Large intestine (tissue), 3 donors: ENCODE results near the gene PHF2. TPM values are rescaled to one million over a fixed set of nuclear protein-coding genes. Genes with fewer than 3 reads are reported as not detected.

Experiments
- DNase-seq, 2 donors: peaks; one replicate each; pipeline versions ENCODE4 v3.0.0 to v3.0.0-alpha.2; 2013
- H3K27ac ChIP-seq: one replicate; pipeline ENCODE4 v1.5.1; 2013; ENCODE audit warnings: low read length
- H3K27me3 ChIP-seq: 2 replicates; pipeline ENCODE4 v1.6.1; 2013; ENCODE audit warnings: low read length; ENCODE audit not compliant: control insufficient read depth, insufficient read depth
- H3K36me3 ChIP-seq: 2 replicates; pipeline ENCODE4 v1.6.1; 2013; ENCODE audit warnings: low read length; ENCODE audit not compliant: control insufficient read depth, insufficient read depth
- H3K4me1 ChIP-seq: one replicate; pipeline ENCODE4 v1.6.1; 2013; ENCODE audit warnings: low read length; ENCODE audit not compliant: control insufficient read depth, insufficient read depth
- H3K4me3 ChIP-seq: one replicate; pipeline ENCODE4 v1.5.1; 2013; ENCODE audit warnings: low read length
- H3K9me3 ChIP-seq: one replicate; pipeline ENCODE4 v1.6.1; 2013; ENCODE audit warnings: mild to moderate bottlenecking, low read depth, low read length, moderate library complexity; ENCODE audit not compliant: control insufficient read depth
- WGBS: methylation state at CpG from one replicate; pipeline ENCODE4 v1.1.5; 2013; ENCODE audit warnings: low lambda C conversion rate; ENCODE audit not compliant: insufficient coverage; 5-methylcytosine and 5-hydroxymethylcytosine counted together
- polyA plus RNA-seq: library from polyadenylated mRNA; unstranded; fragments of 120-200 nt; gene quantifications from one replicate; pipeline ENCODE4 v1.2.1, GENCODE V29; 2013

The PHF2 gene
- polyA plus RNA-seq, 1 donor, result 24.9 TPM

DNA sequence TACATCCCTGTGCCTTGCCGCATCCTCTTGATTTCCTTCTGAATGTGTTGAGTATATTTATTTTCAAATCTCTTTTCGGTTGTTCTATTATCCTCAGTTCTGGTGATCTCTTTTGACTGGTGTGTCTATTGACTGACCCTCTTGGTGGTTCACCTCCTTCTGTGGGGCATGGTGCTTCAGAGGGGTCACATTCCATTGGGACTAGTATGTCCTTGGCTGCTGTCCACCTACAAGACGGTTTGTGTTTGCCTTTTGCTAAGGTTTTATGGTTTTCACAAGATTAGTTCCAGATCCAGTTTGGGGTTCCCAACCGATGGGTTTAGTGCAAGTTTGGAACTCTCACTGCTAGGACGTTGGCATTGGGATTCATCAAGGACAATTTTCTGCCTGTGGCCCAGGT is 66.6 kb downstream of the PHF2 start:
- no peak for DNase-seq
- peaks cover 58% of the 10 kb centered on the region for H3K36me3 ChIP-seq
- no peaks in the 10 kb centered on the region for H3K27me3 ChIP-seq
- H3K4me3 ChIP-seq, result no peak overlapping the region
- peaks cover 6% of the 10 kb centered on the region for H3K9me3 ChIP-seq
- no peaks in the 10 kb centered on the region for H3K4me1 ChIP-seq
- H3K27ac ChIP-seq, result no peak overlapping the region
- 100% methylated on average over 2 of the region's 5 CpGs for WGBS

DNA sequence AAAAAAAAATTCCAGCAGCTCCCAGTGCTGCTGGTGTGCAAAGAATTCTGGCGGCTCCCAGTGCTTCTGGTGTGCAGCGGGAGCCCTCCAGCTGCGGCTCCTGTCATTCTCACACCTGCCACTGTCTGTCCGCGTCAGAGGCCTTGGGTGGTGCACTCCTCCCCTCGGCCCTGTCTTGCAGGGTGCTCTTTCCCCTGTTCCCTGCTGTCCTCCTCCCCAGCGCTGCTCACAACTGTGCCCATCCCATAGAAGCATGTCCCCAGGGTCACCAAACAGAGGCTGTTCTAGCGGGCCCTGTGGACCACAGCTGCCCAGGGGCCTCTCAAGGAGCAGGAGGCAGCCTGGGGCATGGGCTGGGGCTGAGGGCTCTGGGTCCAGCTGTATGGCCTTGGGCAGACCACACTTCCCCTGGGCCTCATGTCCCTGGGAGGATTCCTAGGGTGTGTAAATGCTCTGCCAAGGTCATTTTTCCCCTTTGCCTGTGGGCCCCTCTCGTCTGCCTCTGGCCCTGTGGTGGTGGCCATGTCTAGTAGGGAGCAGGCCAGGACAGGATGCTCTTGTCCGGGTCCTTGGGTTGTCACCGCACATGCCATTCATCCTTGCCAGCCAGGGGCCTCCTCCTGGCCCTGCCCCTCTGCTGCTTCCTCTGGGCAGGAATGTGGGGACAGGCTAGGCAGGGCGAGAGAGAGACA is 68.2 kb downstream of the PHF2 start:
- H3K27ac ChIP-seq, result no peak overlapping the region
- H3K36me3 ChIP-seq, result peaks cover 65% of the 10 kb centered on the region
- WGBS, result no CpG with 5 or more reads among the region's 12 CpGs
- no peaks in the 10 kb centered on the region for H3K4me1 ChIP-seq
- no peak for DNase-seq
- no peak overlapping the region for H3K4me3 ChIP-seq
- no peaks in the 10 kb centered on the region for H3K9me3 ChIP-seq
- no peaks in the 10 kb centered on the region for H3K27me3 ChIP-seq

DNA sequence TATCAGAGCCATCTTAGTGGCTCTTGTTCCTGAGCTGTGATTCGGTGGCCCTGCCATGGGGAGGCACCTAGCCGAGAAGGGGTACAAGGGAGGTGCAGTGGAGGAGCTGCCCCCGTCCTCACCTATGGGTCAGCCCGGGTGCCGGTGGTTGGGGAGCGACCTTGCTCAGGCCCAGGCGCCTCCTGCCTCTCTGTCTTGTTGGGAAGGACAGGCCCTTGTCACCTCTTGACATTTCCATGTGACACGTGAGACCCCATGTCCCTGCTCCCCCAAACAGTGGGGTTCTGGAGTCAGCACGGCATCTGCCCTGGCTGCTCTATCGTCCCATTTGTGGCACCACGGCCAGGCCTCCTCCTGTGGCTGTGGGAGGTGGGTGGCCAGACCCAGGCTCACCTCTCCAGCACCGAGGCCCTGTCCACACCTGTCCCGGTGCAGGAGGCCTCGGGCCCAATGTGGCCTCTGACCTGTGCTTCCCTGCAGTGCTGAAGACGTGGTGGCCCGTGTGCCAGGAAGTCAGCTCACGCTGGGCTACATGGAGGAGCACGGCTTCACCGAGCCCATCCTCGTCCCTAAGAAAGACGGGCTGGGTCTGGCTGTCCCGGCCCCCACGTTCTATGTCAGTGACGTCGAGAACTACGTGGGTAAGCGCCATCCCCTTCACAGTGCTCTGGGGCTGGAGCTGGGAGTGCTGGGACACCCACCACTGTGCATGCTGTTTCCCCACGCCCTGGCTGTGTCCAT is 68.9 kb downstream of the PHF2 start:
- Histone ChIP-seq H3K9me3 (no peaks in the 10 kb centered on the region), H3K27ac (no peak overlapping the region), H3K27me3 (no peaks in the 10 kb centered on the region), H3K4me1 (no peaks in the 10 kb centered on the region), H3K36me3 (peaks cover 70% of the 10 kb centered on the region), H3K4me3 (no peak overlapping the region)
- DNase-seq, result no peak
- WGBS, result no CpG with 5 or more reads among the region's 28 CpGs

DNA sequence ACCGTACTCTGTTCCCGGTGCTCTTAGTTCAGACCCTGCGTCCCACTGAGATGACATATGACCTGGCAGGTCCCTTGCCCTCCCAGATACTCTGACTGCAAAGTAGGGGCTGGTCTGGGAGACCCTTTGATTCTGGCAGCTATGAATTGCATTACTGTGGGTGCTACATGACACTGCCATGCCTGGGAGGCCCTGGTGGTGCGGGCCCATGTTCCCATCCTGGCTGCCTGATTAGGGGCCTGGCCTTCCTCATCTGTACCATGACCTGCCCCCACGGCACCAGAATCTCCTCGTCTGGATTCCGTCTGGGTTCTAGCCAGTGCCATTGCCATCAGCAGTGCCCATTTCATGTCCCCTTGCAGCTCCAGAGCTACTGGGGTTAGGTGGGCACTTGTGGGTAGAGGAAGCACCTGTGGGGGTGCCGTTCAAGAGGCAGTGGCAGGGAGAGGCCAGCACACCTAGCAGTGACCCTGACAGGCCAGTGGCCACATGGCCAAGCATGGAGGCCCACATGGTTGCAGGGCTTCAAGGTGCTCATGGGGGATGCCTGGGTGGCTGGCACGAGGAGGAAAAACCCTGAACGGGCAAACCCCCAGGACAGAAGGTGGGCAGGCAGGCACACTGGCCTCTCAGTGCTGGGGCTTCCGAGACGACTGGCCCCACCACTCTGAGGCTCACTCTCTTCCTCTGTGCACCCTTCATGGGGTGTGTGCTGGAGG is 69.7 kb downstream of the PHF2 start:
- H3K9me3 ChIP-seq, result no peaks in the 10 kb centered on the region
- peaks cover 74% of the 10 kb centered on the region for H3K36me3 ChIP-seq
- H3K4me1 ChIP-seq, result no peaks in the 10 kb centered on the region
- H3K27me3 ChIP-seq, result no peaks in the 10 kb centered on the region
- DNase-seq, result no peak
- H3K27ac ChIP-seq, result no peak overlapping the region
- no CpG with 5 or more reads among the region's 12 CpGs for WGBS
- H3K4me3 ChIP-seq, result no peak overlapping the region

DNA sequence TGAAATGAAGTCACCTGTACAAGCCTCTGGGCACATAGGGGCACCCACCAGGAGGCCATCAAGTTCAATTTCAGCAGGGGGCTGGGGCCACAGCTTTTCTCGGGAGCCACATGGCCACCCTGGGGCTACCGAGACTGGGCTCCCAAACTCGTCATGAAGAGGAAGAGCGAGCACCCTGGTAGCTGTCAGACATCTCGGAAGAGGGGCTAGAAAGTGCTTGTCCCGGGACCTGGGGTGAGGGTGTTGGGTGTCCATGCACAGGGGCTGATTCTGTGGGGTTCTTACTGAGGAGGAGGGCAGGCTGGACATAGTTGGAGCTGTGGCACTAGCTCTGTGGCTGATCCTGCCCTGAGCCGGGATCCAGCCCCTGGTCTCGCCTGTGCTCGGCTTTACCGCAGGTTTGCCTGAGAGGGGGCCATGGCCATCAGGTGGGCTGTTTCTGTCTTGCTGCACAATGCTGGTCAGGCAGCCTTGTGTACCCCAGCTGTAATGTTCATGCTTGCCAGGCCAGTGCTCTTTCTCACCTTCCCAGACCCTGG is 70.3 kb downstream of the PHF2 start:
- DNase-seq, result no peak
- H3K27me3 ChIP-seq, result no peaks in the 10 kb centered on the region
- no peak overlapping the region for H3K4me3 ChIP-seq
- H3K36me3 ChIP-seq, result peaks cover 79% of the 10 kb centered on the region
- no peak overlapping the region for H3K27ac ChIP-seq
- no CpG with 5 or more reads among the region's 10 CpGs for WGBS
- H3K4me1 ChIP-seq, result no peaks in the 10 kb centered on the region
- no peaks in the 10 kb centered on the region for H3K9me3 ChIP-seq

DNA sequence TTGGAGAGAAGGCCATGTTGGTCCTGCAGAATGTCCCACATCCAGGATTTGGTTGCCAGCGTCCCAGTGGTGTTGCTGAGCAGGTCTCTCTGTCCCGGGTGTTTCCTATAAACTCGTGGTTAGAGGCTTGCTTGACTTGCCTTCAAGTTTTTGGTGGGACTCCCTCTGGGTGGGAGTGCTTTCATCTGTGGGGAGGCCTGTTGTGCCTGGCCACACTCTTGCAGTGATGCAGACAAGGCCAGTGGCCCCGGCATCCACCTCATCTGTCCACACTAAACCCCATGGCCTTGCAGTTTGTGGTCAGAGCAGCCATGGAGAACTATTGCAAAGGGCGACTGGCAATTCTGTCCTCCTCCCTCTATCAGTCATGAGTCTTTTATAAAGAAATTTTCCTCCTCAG is 71.8 kb downstream of the PHF2 start:
- H3K4me3 ChIP-seq, result no peak overlapping the region
- no peaks in the 10 kb centered on the region for H3K27me3 ChIP-seq
- peaks cover 83% of the 10 kb centered on the region for H3K36me3 ChIP-seq
- no peaks in the 10 kb centered on the region for H3K4me1 ChIP-seq
- no peak overlapping the region for H3K27ac ChIP-seq
- no CpG with 5 or more reads among the region's 5 CpGs for WGBS
- DNase-seq, result no peak
- no peaks in the 10 kb centered on the region for H3K9me3 ChIP-seq

DNA sequence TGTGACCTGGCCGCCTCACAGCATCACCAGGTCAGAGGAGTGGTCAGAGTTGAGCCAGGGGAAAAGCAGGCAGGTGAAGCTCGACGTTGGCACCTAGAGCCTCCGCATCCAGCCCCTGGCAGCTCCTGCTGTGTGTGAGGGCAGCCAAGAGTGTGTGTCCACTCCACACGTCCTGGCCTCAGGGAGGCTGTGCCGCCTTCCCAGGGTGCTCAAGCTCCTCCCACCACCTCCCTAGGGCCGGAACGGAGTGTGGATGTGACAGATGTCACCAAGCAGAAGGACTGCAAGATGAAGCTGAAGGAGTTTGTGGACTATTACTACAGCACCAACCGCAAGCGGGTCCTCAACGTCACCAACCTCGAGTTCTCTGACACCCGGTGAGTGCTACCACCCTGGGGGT is 72.5 kb downstream of the PHF2 start:
- DNase-seq, result no peak
- Histone ChIP-seq H3K27ac (no peak overlapping the region), H3K36me3 (peaks cover 83% of the 10 kb centered on the region), H3K27me3 (no peaks in the 10 kb centered on the region), H3K9me3 (no peaks in the 10 kb centered on the region), H3K4me3 (no peak overlapping the region), H3K4me1 (no peaks in the 10 kb centered on the region)
- WGBS, result no CpG with 5 or more reads among the region's 13 CpGs

DNA sequence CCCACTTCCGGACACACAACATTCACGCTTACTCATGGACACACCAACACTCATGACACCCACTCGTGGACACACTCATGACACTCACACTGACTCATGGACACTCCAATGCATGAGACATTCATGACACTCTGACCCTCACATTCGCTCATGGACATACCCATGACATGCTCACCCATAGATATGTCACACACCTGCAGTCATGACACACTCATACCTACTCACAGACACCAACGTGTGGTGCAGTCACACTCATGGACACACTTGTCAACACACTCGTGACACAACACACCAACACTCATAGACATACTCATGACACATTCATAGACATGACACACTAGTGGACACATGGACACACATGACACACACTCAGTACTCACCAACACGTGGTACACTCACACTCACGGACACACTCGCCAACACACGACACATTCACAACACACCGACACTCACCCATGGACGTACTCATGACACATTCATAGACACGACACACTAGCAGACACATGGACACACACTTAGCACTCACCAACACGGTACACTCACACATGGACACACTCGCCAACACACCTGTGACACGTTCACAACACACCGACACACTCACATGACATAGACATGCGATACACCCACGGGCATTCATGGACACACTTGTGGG is 73.4 kb downstream of the PHF2 start:
- peaks cover 87% of the 10 kb centered on the region for H3K36me3 ChIP-seq
- H3K9me3 ChIP-seq, result no peaks in the 10 kb centered on the region
- no peak for DNase-seq
- H3K27ac ChIP-seq, result no peak overlapping the region
- no peaks in the 10 kb centered on the region for H3K4me1 ChIP-seq
- WGBS, result 88% methylated on average over 5 of the region's 19 CpGs
- H3K27me3 ChIP-seq, result no peaks in the 10 kb centered on the region
- no peak overlapping the region for H3K4me3 ChIP-seq

DNA sequence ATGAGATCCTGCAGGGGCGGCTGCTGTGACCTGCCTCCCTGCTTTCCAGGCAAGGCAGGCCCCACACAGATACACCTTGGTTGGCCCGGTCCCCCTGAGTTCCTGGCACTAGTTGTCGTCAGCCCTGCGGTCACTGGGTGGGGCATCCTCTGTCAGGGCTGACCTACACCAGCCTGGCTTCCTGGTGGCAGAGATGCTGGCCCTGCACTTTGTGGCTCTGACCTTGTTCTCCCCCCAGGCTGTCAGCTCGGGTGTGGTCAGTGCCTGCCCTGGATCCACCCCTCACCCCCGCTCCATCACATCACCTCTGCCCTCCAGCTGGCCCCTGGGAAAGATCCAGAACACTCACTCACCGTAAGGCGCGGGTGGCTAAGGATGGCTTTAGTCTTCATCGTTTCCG is 74.1 kb downstream of the PHF2 start:
- WGBS, result 90% methylated on average over 2 of the region's 11 CpGs
- H3K36me3 ChIP-seq, result peaks cover 85% of the 10 kb centered on the region

DNA sequence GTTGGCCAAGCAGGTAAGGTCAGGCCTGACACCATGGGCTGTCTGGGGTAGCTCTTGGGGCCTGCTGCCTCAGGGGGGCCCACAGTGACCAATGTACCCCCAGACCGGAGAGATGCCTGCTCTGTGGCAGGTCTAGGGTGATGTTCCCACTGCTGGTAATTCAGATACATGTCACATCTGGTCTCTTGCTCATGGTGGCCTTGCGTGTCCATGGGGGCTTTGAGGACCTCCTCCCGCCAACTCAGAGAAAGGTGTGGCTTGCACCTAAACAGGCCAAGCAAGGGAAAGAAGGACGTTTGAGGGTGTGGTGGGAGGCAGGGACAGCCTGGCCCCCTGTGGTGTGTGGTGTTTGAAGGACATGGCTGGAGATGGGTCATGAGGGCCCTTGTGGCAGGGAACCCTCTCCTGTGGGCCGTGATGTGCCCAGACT is 75.2 kb downstream of the PHF2 start:
- DNase-seq, result no peak

More for the DNA sequence above, 74.1 kb downstream of the PHF2 start:
- H3K4me3 ChIP-seq, result no peak overlapping the region
- H3K27ac ChIP-seq, result no peak overlapping the region
- no peaks in the 10 kb centered on the region for H3K27me3 ChIP-seq
- no peak for DNase-seq
- H3K9me3 ChIP-seq, result no peaks in the 10 kb centered on the region
- no peaks in the 10 kb centered on the region for H3K4me1 ChIP-seq

More for the DNA sequence above, 75.2 kb downstream of the PHF2 start:
- Histone ChIP-seq H3K9me3 (no peaks in the 10 kb centered on the region), H3K36me3 (peaks cover 85% of the 10 kb centered on the region), H3K27me3 (no peaks in the 10 kb centered on the region), H3K4me1 (no peaks in the 10 kb centered on the region), H3K27ac (no peak overlapping the region), H3K4me3 (no peak overlapping the region)
- no CpG with 5 or more reads among the region's 5 CpGs for whole genome bisulfite sequencing
